CD4-positive, CD25-positive, alpha-beta regulatory T cell (primary cell): ENCODE data around the gene MGA. TPM values are rescaled to one million over a fixed set of nuclear protein-coding genes. Genes with fewer than 3 reads are reported as not detected.

Source experiments
- ATAC-seq, 2 donors: fragments of 150-1000 bp; cut with Tn5 transposase; one replicate each; pipeline ENCODE4 v1.10.0; 2021; ENCODE audit warnings: low read depth in 2 of 2, moderate number of reproducible peaks in 2 of 2, moderate library complexity in 1 of 2
- DNase-seq, 3 donors: peaks; one replicate each; pipeline versions ENCODE4 v3.0.0 to v3.0.0-alpha.2; 2012 to 2022; ENCODE audit warnings: mixed read lengths in 1 of 3
- H3K27ac ChIP-seq: one replicate; pipeline ENCODE4 v1.7.0; 2013; ENCODE audit warnings: mild to moderate bottlenecking, low read length; ENCODE audit not compliant: insufficient read depth, poor library complexity, severe bottlenecking
- H3K27me3 ChIP-seq: one replicate; pipeline ENCODE4 v1.7.0; 2013; ENCODE audit warnings: low read length; ENCODE audit not compliant: control insufficient read depth, insufficient read depth
- H3K36me3 ChIP-seq: one replicate; pipeline ENCODE4 v1.7.0; 2013; ENCODE audit warnings: mild to moderate bottlenecking, low read length, moderate library complexity; ENCODE audit not compliant: control insufficient read depth, insufficient read depth
- H3K4me1 ChIP-seq: 2 replicates; pipeline ENCODE4 v1.7.0; 2013; ENCODE audit warnings: mild to moderate bottlenecking, low read length; ENCODE audit not compliant: insufficient read depth, control insufficient read depth, poor library complexity, severe bottlenecking
- H3K4me3 ChIP-seq: one replicate; pipeline ENCODE4 v1.7.0; 2013; ENCODE audit warnings: low read depth, mild to moderate bottlenecking, low read length, moderate library complexity
- H3K9me3 ChIP-seq, 2 experiments: 1 replicate in 1 of 2; 2 replicates in 1 of 2; pipeline ENCODE4 v1.7.0; 2013; ENCODE audit warnings: low read length in 2 of 2, mild to moderate bottlenecking in 1 of 2, moderate library complexity in 1 of 2; ENCODE audit not compliant: control insufficient read depth in 2 of 2
- H3K27ac Mint-ChIP-seq, 3 donors: one replicate each; pipeline ENCODE4 v1.8.0; 2020 to 2022; ENCODE audit warnings: mild to moderate bottlenecking in 3 of 3, mixed read lengths in 3 of 3, moderate library complexity in 2 of 3
- H3K27me3 Mint-ChIP-seq: one replicate; pipeline ENCODE4 v1.8.0; 2022; ENCODE audit warnings: mild to moderate bottlenecking, mixed read lengths
- H3K36me3 Mint-ChIP-seq: one replicate; pipeline ENCODE4 v1.8.0; 2020; ENCODE audit warnings: mixed read lengths
- H3K4me1 Mint-ChIP-seq, 4 donors: one replicate each; pipeline ENCODE4 v1.8.0; 2020 to 2022; ENCODE audit warnings: mixed read lengths in 4 of 4, mild to moderate bottlenecking in 1 of 4
- H3K4me3 Mint-ChIP-seq, 4 donors: one replicate each; pipeline ENCODE4 v1.8.0; 2020 to 2022; ENCODE audit warnings: mild to moderate bottlenecking in 4 of 4, mixed read lengths in 4 of 4, moderate library complexity in 3 of 4
- H3K9me3 Mint-ChIP-seq, 7 donors: one replicate each; pipeline ENCODE4 v1.8.0; 2020 to 2022; ENCODE audit warnings: mixed read lengths in 7 of 7, mild to moderate bottlenecking in 3 of 7, moderate library complexity in 2 of 7
- polyA plus RNA-seq, 4 donors: library from polyadenylated mRNA; unstranded; fragments of 300-500 nt; fragmentation: Illumina TruSeq; gene quantifications; one replicate each; pipeline ENCODE4 v1.2.3, GENCODE V29; 2021
- total RNA-seq: library from RNA; stranded (reverse); gene quantifications from one replicate; pipeline ENCODE4 v1.2.3, GENCODE V29; 2022

The MGA gene
- total and polyA plus RNA-seq, 5 donors from 2014 or later = 10.4 to 46.9 (median 15.6) TPM

- Histone ChIP-seq H3K36me3 (no peaks in the 10 kb centered on the region), H3K27me3 (peaks cover 11% of the 10 kb centered on the region), H3K27ac (no peak overlapping the region), H3K9me3 (no peaks in the 10 kb centered on the region), H3K4me1 (peaks cover 37% of the 10 kb centered on the region), H3K4me3 (no peak overlapping the region)
- no peak for DNase-seq
- H3K9me3 Mint-ChIP-seq = peaks cover 0 to 2% (median 0%) of the 10 kb centered on the region in 7 donors
- ATAC-seq = no peak
- H3K27ac Mint-ChIP-seq = peak overlapping the region in 2 of 3 donors; percentile 12 to 97
- H3K4me3 Mint-ChIP-seq = peak overlapping the region; percentile 23 to 92 (median 74)
- peaks cover 24 to 49% (median 35%) of the 10 kb centered on the region in 4 donors for H3K4me1 Mint-ChIP-seq
- H3K36me3 Mint-ChIP-seq = no peaks in the 10 kb centered on the region
- peaks cover 38% of the 10 kb centered on the region for H3K27me3 Mint-ChIP-seq
Observed at GRCh38 chr15:41659190-41659589, 1.0 kb upstream of the MGA start.

GRCh38 chr15:41659855-41660234 is 360 bp upstream of the MGA start:
- peaks cover 0 to 2% (median 0%) of the 10 kb centered on the region in 7 donors for H3K9me3 Mint-ChIP-seq
- Histone ChIP-seq H3K27me3 (peaks cover 11% of the 10 kb centered on the region), H3K4me1 (peaks cover 40% of the 10 kb centered on the region), H3K27ac (peak overlapping the region; percentile 94), H3K4me3 (peak overlapping the region; percentile 44), H3K9me3 (no peaks in the 10 kb centered on the region), H3K36me3 (no peaks in the 10 kb centered on the region)
- ATAC-seq (no peak), DNase-seq (no peak)
- H3K27me3 Mint-ChIP-seq = peaks cover 34% of the 10 kb centered on the region
- peak overlapping the region; percentile 95 to 97 (median 95) for H3K27ac Mint-ChIP-seq
- no peaks in the 10 kb centered on the region for H3K36me3 Mint-ChIP-seq
- peak overlapping the region; percentile 91 to 94 (median 92) for H3K4me3 Mint-ChIP-seq
- peaks cover 30 to 56% (median 41%) of the 10 kb centered on the region in 4 donors for H3K4me1 Mint-ChIP-seq

- Mint-ChIP-seq H3K27me3 (peaks cover 34% of the 10 kb centered on the region), H3K9me3 (peaks cover 0 to 2% (median 0%) of the 10 kb centered on the region in 7 donors), H3K27ac (peak overlapping the region; percentile 95 to 97 (median 95)), H3K4me3 (peak overlapping the region; percentile 91 to 94 (median 92)), H3K4me1 (peaks cover 33 to 66% (median 47%) of the 10 kb centered on the region in 4 donors), H3K36me3 (no peaks in the 10 kb centered on the region)
- H3K4me3 ChIP-seq = peak overlapping the region; percentile 86
- no peak for DNase-seq
- H3K36me3 ChIP-seq = no peaks in the 10 kb centered on the region
- peaks cover 41% of the 10 kb centered on the region for H3K4me1 ChIP-seq
- peaks cover 8% of the 10 kb centered on the region for H3K27me3 ChIP-seq
- ATAC-seq = no peak
- H3K27ac ChIP-seq = peak overlapping the region; percentile 94
- H3K9me3 ChIP-seq = no peaks in the 10 kb centered on the region
Observed at GRCh38 chr15:41661078-41661517, 893 bp downstream of the MGA start.

- peak overlapping the region; percentile 86 for H3K4me3 ChIP-seq
- peak; percentile 8 to 12 for ATAC-seq
- H3K9me3 ChIP-seq = no peaks in the 10 kb centered on the region
- H3K27me3 ChIP-seq = peaks cover 7% of the 10 kb centered on the region
- Mint-ChIP-seq H3K27ac (peak overlapping the region; percentile 95 to 97 (median 95)), H3K9me3 (peaks cover 0 to 2% (median 0%) of the 10 kb centered on the region in 7 donors), H3K27me3 (peaks cover 34% of the 10 kb centered on the region), H3K36me3 (no peaks in the 10 kb centered on the region), H3K4me1 (peaks cover 36 to 72% (median 53%) of the 10 kb centered on the region in 4 donors), H3K4me3 (peak overlapping the region; percentile 91 to 94 (median 92))
- peak; percentile 64 to 78 (median 75) for DNase-seq
- peaks cover 43% of the 10 kb centered on the region for H3K4me1 ChIP-seq
- no peaks in the 10 kb centered on the region for H3K36me3 ChIP-seq
- peak overlapping the region; percentile 94 for H3K27ac ChIP-seq
Observed at GRCh38 chr15:41661518-41662225, 1.5 kb downstream of the MGA start.

GRCh38 chr15:41666353-41666920 is 6.2 kb downstream of the MGA start:
- Histone ChIP-seq H3K9me3 (no peaks in the 10 kb centered on the region), H3K27me3 (no peaks in the 10 kb centered on the region), H3K4me1 (peaks cover 32% of the 10 kb centered on the region), H3K4me3 (no peak overlapping the region), H3K36me3 (peaks cover 13% of the 10 kb centered on the region), H3K27ac (no peak overlapping the region)
- peaks cover 4% of the 10 kb centered on the region for H3K27me3 Mint-ChIP-seq
- no peak overlapping the region for H3K4me3 Mint-ChIP-seq
- H3K4me1 Mint-ChIP-seq = peaks cover 49 to 80% (median 63%) of the 10 kb centered on the region in 4 donors
- H3K36me3 Mint-ChIP-seq = peaks cover 19% of the 10 kb centered on the region
- H3K9me3 Mint-ChIP-seq = no peaks in the 10 kb centered on the region
- ATAC-seq (no peak), DNase-seq (no peak)
- H3K27ac Mint-ChIP-seq = no peak overlapping the region

- Mint-ChIP-seq H3K4me3 (peak overlapping the region in 1 of 4 donors; percentile 10), H3K27me3 (no peaks in the 10 kb centered on the region), H3K36me3 (peaks cover 24% of the 10 kb centered on the region), H3K9me3 (no peaks in the 10 kb centered on the region), H3K4me1 (peaks cover 39 to 74% (median 54%) of the 10 kb centered on the region in 4 donors), H3K27ac (peak overlapping the region in 2 of 3 donors; percentile 36 to 63)
- no peak for ATAC-seq
- Histone ChIP-seq H3K27ac (no peak overlapping the region), H3K36me3 (peaks cover 16% of the 10 kb centered on the region), H3K4me3 (no peak overlapping the region), H3K27me3 (no peaks in the 10 kb centered on the region), H3K4me1 (peaks cover 14% of the 10 kb centered on the region), H3K9me3 (no peaks in the 10 kb centered on the region)
- DNase-seq = no peak
Observed at GRCh38 chr15:41669701-41670100, 9.5 kb downstream of the MGA start.

GRCh38 chr15:41671656-41672648 is 11.7 kb downstream of the MGA start:
- peaks cover 43 to 75% (median 52%) of the 10 kb centered on the region in 4 donors for H3K4me1 Mint-ChIP-seq
- H3K36me3 Mint-ChIP-seq = peaks cover 31% of the 10 kb centered on the region
- H3K27me3 Mint-ChIP-seq = no peaks in the 10 kb centered on the region
- H3K27ac Mint-ChIP-seq = no peak overlapping the region
- no peak overlapping the region for H3K27ac ChIP-seq
- no peak overlapping the region for H3K4me3 ChIP-seq
- H3K4me3 Mint-ChIP-seq = peak overlapping the region in 1 of 4 donors; percentile 29
- H3K9me3 ChIP-seq = no peaks in the 10 kb centered on the region
- no peaks in the 10 kb centered on the region for H3K9me3 Mint-ChIP-seq
- H3K27me3 ChIP-seq = no peaks in the 10 kb centered on the region
- peaks cover 18% of the 10 kb centered on the region for H3K36me3 ChIP-seq
- peaks cover 11% of the 10 kb centered on the region for H3K4me1 ChIP-seq
- DNase-seq (no peak), ATAC-seq (no peak)
